Measurements from ENCODE around the gene CYBC1.

DNA sequence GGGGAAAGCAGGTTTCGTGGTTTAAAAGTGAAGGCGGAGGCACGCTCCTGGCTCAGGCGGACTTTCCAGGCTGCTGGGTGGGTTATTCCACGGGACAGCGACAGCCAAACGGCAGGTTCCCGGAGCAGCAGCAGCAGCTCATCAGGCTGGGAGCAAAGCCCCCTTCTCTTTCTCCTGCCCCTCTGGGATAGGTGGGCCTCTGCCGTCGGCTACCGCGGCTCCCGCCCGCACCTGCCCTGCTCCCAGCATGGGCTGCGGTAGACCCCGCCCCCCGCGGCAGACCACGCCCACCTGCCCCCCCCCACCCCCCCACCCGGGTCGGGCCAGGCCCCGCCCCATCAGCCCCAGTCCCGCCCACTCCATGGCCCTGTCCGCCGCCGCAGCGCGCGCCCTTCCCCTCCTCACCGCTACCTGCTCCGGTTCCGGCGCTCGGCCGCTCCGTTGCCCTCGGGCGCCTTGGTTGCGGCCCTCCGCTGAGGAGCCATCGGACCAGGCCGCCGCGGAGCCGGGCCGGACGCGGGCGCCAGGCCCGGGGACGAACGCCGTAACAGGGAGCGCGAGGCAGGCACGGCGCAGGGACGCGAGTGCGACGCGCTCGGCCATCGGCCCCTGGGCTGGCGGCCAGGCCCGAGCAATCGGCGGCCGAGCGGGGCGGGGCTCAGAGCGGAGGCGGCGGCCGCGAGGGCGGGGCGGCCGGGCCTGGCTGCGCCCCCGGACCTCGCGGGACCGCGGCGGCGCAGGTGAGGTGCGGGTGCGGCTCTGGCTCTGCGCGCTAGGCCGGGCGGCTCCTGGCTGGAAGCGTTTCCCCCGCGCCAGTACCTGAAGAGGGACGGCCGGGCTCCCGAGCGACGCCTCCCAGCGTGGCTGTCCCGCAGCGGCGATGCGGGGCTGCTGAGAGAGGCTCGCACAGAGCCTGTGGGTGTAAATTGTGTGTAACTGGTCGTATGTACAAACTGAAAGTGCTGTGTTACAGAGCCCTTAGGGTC is 32.3 kb downstream of the CYBC1 start, which contains the start of the genes HEXD and OGFOD3:
- TF ChIP-seq, protein P1, sequence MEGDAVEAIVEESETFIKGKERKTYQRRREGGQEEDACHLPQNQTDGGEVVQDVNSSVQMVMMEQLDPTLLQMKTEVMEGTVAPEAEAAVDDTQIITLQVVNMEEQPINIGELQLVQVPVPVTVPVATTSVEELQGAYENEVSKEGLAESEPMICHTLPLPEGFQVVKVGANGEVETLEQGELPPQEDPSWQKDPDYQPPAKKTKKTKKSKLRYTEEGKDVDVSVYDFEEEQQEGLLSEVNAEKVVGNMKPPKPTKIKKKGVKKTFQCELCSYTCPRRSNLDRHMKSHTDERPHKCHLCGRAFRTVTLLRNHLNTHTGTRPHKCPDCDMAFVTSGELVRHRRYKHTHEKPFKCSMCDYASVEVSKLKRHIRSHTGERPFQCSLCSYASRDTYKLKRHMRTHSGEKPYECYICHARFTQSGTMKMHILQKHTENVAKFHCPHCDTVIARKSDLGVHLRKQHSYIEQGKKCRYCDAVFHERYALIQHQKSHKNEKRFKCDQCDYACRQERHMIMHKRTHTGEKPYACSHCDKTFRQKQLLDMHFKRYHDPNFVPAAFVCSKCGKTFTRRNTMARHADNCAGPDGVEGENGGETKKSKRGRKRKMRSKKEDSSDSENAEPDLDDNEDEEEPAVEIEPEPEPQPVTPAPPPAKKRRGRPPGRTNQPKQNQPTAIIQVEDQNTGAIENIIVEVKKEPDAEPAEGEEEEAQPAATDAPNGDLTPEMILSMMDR (IDR thresholded peaks at IDR 0.05; ENCODE audit: low read depth, low read length, poor library complexity, severe bottlenecking): no peak
- TF ChIP-seq EZH2phosphoT487 (IDR thresholded peaks at IDR 0.05; ENCODE audit: borderline replicate concordance, low read length): no peak
